HepG2 (cell line): ENCODE data around the gene PAIP2. TPM values are rescaled to one million over a fixed set of nuclear protein-coding genes. Genes with fewer than 3 reads are reported as not detected.

Experiments
- AGO2 ChIP-seq: fragments of 200-400 bp; formaldehyde crosslinking; optimal IDR thresholded peaks from 2 replicates; pipeline ENCODE3; 2017; ENCODE audit warnings: mild to moderate bottlenecking, low read depth, low read length, moderate library complexity
- ARNT ChIP-seq: fragments of 450-650 bp; IDR thresholded peaks from 2 replicates; pipeline ENCODE4 v1.6.1; 2017
- ATAD3A ChIP-seq: sonication (generic); formaldehyde crosslinking; IDR thresholded peaks from 2 replicates; pipeline ENCODE4 v1.4.0; 2020; ENCODE audit warnings: missing genetic modification reagents
- CBX1 ChIP-seq: IDR thresholded peaks from one replicate; pipeline ENCODE4 v1.6.1; 2016; ENCODE audit warnings: antibody characterized with exemption, low read depth
- ELF1 ChIP-seq: sonication (generic); formaldehyde crosslinking; IDR thresholded peaks from 2 replicates; pipeline ENCODE4 v1.4.0; 2020; ENCODE audit warnings: missing genetic modification reagents
- HES4 ChIP-seq: sonication (generic); formaldehyde crosslinking; IDR thresholded peaks from 2 replicates; pipeline ENCODE4 v1.9.0; 2021; ENCODE audit warnings: mild to moderate bottlenecking, missing genetic modification reagents, borderline replicate concordance
- MXD3 ChIP-seq: IDR thresholded peaks from 2 replicates; pipeline ENCODE4 v1.6.1; 2016; ENCODE audit warnings: mild to moderate bottlenecking, missing biosample characterization, missing genetic modification reagents
- NFAT5 ChIP-seq: sonication (generic); formaldehyde crosslinking; IDR thresholded peaks from 2 replicates; pipeline ENCODE4 v1.4.0; 2020; ENCODE audit warnings: missing genetic modification reagents
- NFIC ChIP-seq: IDR thresholded peaks from 2 replicates; pipeline ENCODE4 v1.6.1; 2012; ENCODE audit warnings: mild to moderate bottlenecking, low read length, inconsistent platforms
- TAF15 ChIP-seq: fragments of 200-400 bp; formaldehyde crosslinking; IDR thresholded peaks from one replicate; pipeline ENCODE4 v1.6.1; 2018; ENCODE audit warnings: mild to moderate bottlenecking, low read depth, low read length; ENCODE audit not compliant: poor library complexity, severe bottlenecking
- TERF1 ChIP-seq: sonication (generic); formaldehyde crosslinking; IDR thresholded peaks from 2 replicates; pipeline ENCODE4 v1.8.0; 2022; ENCODE audit warnings: mild to moderate bottlenecking, missing genetic modification reagents, moderate library complexity
- THAP11 ChIP-seq: IDR thresholded peaks from 2 replicates; pipeline ENCODE4 v1.6.1; 2016; ENCODE audit warnings: missing biosample characterization, missing genetic modification reagents
- TRAFD1 ChIP-seq: sonication (generic); formaldehyde crosslinking; IDR thresholded peaks from 2 replicates; pipeline ENCODE4 v1.5.1; 2020; ENCODE audit warnings: missing genetic modification reagents, mild to moderate bottlenecking, borderline replicate concordance
- YEATS4 ChIP-seq: sonication (generic); formaldehyde crosslinking; IDR thresholded peaks from 2 replicates; pipeline ENCODE4 v1.4.0; 2020; ENCODE audit warnings: missing genetic modification reagents, borderline replicate concordance
- ZBTB10 ChIP-seq: sonication (generic); formaldehyde crosslinking; IDR thresholded peaks from 2 replicates; pipeline ENCODE4 v1.4.0; 2020; ENCODE audit warnings: missing genetic modification reagents, borderline replicate concordance
- ZFP37 ChIP-seq: sonication (generic); formaldehyde crosslinking; IDR thresholded peaks from 2 replicates; pipeline ENCODE4 v1.4.0; 2020; ENCODE audit warnings: missing genetic modification reagents, borderline replicate concordance
- ZKSCAN8 ChIP-seq: IDR thresholded peaks from 2 replicates; pipeline ENCODE4 v1.6.1; 2016; ENCODE audit warnings: borderline replicate concordance, missing genetic modification reagents, missing compliant biosample characterization
- ZMYM2 ChIP-seq: sonication (generic); formaldehyde crosslinking; IDR thresholded peaks from 2 replicates; pipeline ENCODE4 v1.8.0; 2022; ENCODE audit warnings: mild to moderate bottlenecking, missing genetic modification reagents
- ZNF296 ChIP-seq: sonication (generic); formaldehyde crosslinking; conservative IDR thresholded peaks from 2 replicates; pipeline ENCODE4 v1.5.0; 2020; ENCODE audit warnings: mild to moderate bottlenecking, missing genetic modification reagents
- polyA plus RNA-seq, 8 experiments: library from polyadenylated mRNA; depleted of rRNA in 3 of 8; stranded (reverse) in 7 of 8; unstranded in 1 of 8; fragments of >200 nt; fragmentation: Illumina TruSeq in 4 of 8; extraction: Trizol in 4 of 8; gene quantifications; 2 replicates each; pipeline versions ENCODE4 v1.2.1 to v1.2.3, GENCODE V29; 2011 to 2016; ENCODE audit warnings: low read depth in 4 of 8, missing spikeins in 1 of 8, mixed read lengths in 1 of 8; ENCODE audit not compliant: insufficient read depth in 1 of 8
- total RNA-seq, 5 experiments: library from RNA; depleted of rRNA; stranded (reverse); fragments of >200 nt; fragmentation: Illumina TruSeq; extraction: Trizol; gene quantifications; 2 replicates each; pipeline ENCODE4 v1.2.3, GENCODE V29; 2016; ENCODE audit warnings: low read depth in 1 of 5

Gene PAIP2
- total and polyA plus RNA-seq, 2 of the 13 experiments (the other 11 are each of a cell fraction or from before 2014, with no cell fraction given), result 61.5 to 76.3 TPM

- TF ChIP-seq TAF15 (no peak), HES4 (no peak), TERF1 (CRISPR knock-in tag) (no peak), ZBTB10 (CRISPR knock-in tag) (no peak), ELF1 (CRISPR knock-in tag) (peak; percentile 59; the same call in 1 of the 2 replicates), ATAD3A (no peak), ZNF296 (CRISPR knock-in tag) (no peak), ZFP37 (no peak), NFAT5 (CRISPR knock-in tag) (no peak), ARNT (no peak), ZMYM2 (no peak), ZKSCAN8 (CRISPR knock-in tag) (no peak), TRAFD1 (CRISPR knock-in tag) (no peak), NFIC (no peak), CBX1 (no peak), MXD3 (CRISPR knock-in tag) (no peak), AGO2 (no peak), YEATS4 (CRISPR knock-in tag) (no peak), THAP11 (CRISPR knock-in tag) (no peak; the same call in 1 of the 2 replicates)
These were observed 46.7 kb downstream of the PAIP2 start (continued) for GRCh38 chr5:139388198-139388821.
